Measurements from ENCODE around the gene LVRN. TPM values are rescaled to one million over a fixed set of nuclear protein-coding genes. Genes with fewer than 3 reads are reported as not detected.
A peak's percentile ranks its signal among the peaks of the same experiment; 100 is the strongest.
"Not testable (repeated sequence)": the region's sequence is repeated elsewhere in the genome, so short reads cannot be mapped to it uniquely, and the experiment has no call there.

Gene LVRN
- 4.2 TPM for total RNA-seq

GRCh38 chr5:115962239-115962564 lies at the start of gene LVRN:
Gene LVRN (plus strand): TSS chr5:115962475. CDS start chr5:115962618, 143 bp downstream.
- no peak for TF ChIP-seq CTCF (IDR thresholded peaks at IDR 0.05)
- H3K4me1 ChIP-seq, result peaks cover 0 to 4% of the 10 kb centered on the region in 2 donors
- intact Hi-C loops (cut with DNase I), result no loop called here
- peak within 1 kb of the TSS; percentile 29 to 67 for H3K4me3 ChIP-seq
- no peaks in the 10 kb centered on the region for H3K36me3 ChIP-seq
- H3K27me3 ChIP-seq, result no peaks in the 10 kb centered on the region
- no peaks in the 10 kb centered on the region for H3K9me3 ChIP-seq
- peak within 1 kb of the TSS; percentile 4 to 19 for H3K27ac ChIP-seq
- DNase-seq (ENCODE audit: low spot score in 2 of 2), result no peak

GRCh38 chr5:115913623-115914400 lies 48.5 kb upstream of the LVRN start:
- H3K4me1 ChIP-seq; H3K9me3 ChIP-seq; H3K4me3 ChIP-seq; DNase-seq (ENCODE audit: low spot score in 2 of 2); H3K27ac ChIP-seq; H3K36me3 ChIP-seq; intact Hi-C loops (cut with DNase I); H3K27me3 ChIP-seq: not testable (repeated sequence)

- no peak for DNase-seq (ENCODE audit: low spot score in 2 of 2)
- no peaks in the 10 kb centered on the region for H3K9me3 ChIP-seq
- H3K27ac ChIP-seq, result no peak overlapping the region
- no peak for TF ChIP-seq CTCF (IDR thresholded peaks at IDR 0.05)
- H3K27me3 ChIP-seq, result no peaks in the 10 kb centered on the region
- H3K4me1 ChIP-seq, result no peaks in the 10 kb centered on the region
- intact Hi-C loops (cut with DNase I), result no loop called here
- H3K36me3 ChIP-seq, result peaks cover 0 to 5% of the 10 kb centered on the region in 2 donors
- H3K4me3 ChIP-seq, result no peak overlapping the region
Measured at GRCh38 chr5:115920171-115920725, 42.0 kb upstream of the LVRN start.

GRCh38 chr5:115928578-115929407 lies 33.5 kb upstream of the LVRN start:
- H3K9me3 ChIP-seq; intact Hi-C loops (cut with DNase I); H3K36me3 ChIP-seq; H3K4me3 ChIP-seq; H3K27me3 ChIP-seq; DNase-seq (ENCODE audit: low spot score in 2 of 2); H3K4me1 ChIP-seq; H3K27ac ChIP-seq: not testable (repeated sequence)

- DNase-seq (ENCODE audit: low spot score in 2 of 2); H3K27me3 ChIP-seq; H3K4me1 ChIP-seq; H3K27ac ChIP-seq; H3K4me3 ChIP-seq; H3K36me3 ChIP-seq; intact Hi-C loops (cut with DNase I); H3K9me3 ChIP-seq: not testable (repeated sequence)
Measured at GRCh38 chr5:115930171-115930570, 32.1 kb upstream of the LVRN start.

GRCh38 chr5:115930630-115931337 lies 31.5 kb upstream of the LVRN start:
- intact Hi-C loops (cut with DNase I), result no loop called here
- H3K4me1 ChIP-seq, result no peaks in the 10 kb centered on the region

More at GRCh38 chr5:115930630-115931337, 31.5 kb upstream of the LVRN start:
- no peaks in the 10 kb centered on the region for H3K27me3 ChIP-seq
- no peaks in the 10 kb centered on the region for H3K9me3 ChIP-seq
- TF ChIP-seq CTCF (IDR thresholded peaks at IDR 0.05), result no peak
- no peaks in the 10 kb centered on the region for H3K36me3 ChIP-seq
- H3K27ac ChIP-seq, result no peak overlapping the region
- no peak for DNase-seq (ENCODE audit: low spot score in 2 of 2)
- no peak overlapping the region for H3K4me3 ChIP-seq

Data from ascending aorta (tissue), 2 donors.